SHP77 treated with DMSO at 0.1 percent for 48 hours (cell line): Measurements from ENCODE around the gene SBF1.
A peak's percentile ranks its signal among the peaks of the same experiment; 100 is the strongest.
"Not testable (repeated sequence)": the region's sequence is repeated elsewhere in the genome, so short reads cannot be mapped to it uniquely, and the experiment has no call there.

Experiments
- DNase-seq: peaks from one replicate; lab custom pipeline; 2025; lab: John Stamatoyannopoulos, UW

SBF1 gene, protein sequence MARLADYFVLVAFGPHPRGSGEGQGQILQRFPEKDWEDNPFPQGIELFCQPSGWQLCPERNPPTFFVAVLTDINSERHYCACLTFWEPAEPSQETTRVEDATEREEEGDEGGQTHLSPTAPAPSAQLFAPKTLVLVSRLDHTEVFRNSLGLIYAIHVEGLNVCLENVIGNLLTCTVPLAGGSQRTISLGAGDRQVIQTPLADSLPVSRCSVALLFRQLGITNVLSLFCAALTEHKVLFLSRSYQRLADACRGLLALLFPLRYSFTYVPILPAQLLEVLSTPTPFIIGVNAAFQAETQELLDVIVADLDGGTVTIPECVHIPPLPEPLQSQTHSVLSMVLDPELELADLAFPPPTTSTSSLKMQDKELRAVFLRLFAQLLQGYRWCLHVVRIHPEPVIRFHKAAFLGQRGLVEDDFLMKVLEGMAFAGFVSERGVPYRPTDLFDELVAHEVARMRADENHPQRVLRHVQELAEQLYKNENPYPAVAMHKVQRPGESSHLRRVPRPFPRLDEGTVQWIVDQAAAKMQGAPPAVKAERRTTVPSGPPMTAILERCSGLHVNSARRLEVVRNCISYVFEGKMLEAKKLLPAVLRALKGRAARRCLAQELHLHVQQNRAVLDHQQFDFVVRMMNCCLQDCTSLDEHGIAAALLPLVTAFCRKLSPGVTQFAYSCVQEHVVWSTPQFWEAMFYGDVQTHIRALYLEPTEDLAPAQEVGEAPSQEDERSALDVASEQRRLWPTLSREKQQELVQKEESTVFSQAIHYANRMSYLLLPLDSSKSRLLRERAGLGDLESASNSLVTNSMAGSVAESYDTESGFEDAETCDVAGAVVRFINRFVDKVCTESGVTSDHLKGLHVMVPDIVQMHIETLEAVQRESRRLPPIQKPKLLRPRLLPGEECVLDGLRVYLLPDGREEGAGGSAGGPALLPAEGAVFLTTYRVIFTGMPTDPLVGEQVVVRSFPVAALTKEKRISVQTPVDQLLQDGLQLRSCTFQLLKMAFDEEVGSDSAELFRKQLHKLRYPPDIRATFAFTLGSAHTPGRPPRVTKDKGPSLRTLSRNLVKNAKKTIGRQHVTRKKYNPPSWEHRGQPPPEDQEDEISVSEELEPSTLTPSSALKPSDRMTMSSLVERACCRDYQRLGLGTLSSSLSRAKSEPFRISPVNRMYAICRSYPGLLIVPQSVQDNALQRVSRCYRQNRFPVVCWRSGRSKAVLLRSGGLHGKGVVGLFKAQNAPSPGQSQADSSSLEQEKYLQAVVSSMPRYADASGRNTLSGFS (N-terminal part only)

DNA sequence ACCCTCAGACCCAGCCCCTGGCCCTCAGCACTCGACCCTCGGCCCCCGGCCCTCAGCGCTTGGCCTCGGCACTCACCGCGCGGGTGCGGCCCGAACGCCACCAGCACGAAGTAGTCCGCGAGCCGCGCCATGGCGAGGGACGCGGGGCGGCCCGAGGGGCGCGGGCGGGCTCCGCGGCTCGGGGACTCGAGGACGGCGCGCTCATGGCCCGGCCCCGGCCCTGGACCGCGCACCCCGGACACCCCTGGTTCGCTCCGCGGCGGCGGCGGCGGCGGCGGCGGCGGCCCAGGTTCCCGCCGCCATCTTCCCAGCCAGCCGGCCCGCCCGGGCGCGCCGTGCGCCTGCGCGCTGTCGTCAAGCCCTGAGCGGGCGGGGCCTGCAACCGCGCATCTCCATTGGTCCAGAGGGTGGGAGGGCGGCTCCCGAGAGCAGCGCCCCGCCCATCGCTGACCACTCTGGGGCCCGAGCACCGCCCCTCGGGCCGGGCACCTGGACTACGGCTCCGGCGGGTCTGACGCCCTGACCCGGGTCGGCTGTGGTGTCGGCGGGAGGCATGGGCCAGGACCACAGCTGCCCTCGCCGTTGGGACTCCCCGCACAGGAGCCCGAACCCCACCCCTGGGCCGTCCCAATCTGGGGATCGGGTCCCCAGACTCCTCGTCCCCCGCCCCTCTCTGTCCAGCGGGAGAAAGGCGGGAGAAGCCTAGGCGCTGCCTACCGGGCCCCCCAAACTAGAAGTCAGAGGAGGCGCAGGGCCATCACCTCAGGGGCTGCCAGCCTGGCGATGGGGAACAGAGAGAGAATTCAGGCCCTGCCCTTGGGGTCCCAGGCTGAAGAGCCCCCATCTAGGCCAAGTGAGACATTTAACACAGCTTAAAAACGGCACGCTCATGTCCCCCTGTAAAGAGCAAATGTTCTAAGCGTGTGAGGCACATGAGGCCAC, at the start of gene SBF1:
Gene SBF1, minus strand, starts transcription at position 326 of the 942 bp plus-strand sequence. Its CDS starts 195 bp downstream, at position 131.
- peak; percentile 58 for DNase-seq

DNA sequence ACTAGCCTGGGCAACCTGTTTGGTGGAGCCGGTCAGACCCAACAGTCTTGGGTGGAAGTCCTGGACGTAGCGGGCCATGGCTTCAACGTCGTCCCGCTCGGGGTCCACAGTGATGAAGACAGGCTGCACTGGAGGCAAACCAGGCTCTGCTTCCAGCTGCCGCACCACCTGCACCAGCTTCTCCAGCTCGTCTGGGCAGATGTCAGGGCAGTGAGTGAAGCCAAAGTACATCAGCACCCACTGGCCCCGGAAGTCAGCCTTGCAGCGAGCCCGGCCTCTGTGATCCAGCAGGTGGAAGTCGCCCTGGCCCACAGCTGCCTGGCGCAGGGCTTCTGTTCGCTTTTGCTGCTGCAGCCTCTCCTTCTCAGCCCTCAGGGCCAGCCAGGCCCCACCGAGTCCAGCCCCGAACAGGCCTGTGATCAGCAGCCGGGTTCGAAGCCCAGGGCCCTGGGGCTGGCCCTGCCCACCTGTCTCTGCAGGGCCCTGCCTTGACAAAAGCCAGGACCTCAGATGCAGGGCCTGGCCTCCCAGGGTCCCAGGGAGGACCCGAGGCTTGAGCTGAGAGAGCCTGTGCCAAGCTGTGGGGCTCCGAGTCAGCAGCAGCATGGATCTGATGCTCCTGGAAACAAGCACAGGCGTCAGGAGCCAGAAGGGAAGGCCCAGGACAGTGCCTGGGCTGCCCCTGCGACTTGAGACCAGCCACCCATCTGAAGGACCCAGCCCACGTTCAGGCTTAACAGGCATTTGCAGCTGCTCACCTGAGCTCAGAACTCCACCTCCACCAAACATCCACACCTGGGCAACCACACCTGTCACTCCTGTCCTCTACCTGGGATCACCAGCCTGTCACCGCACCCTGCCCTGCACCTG, 49.2 kb upstream of the SBF1 start:
- peak; percentile 55 for DNase-seq

DNA sequence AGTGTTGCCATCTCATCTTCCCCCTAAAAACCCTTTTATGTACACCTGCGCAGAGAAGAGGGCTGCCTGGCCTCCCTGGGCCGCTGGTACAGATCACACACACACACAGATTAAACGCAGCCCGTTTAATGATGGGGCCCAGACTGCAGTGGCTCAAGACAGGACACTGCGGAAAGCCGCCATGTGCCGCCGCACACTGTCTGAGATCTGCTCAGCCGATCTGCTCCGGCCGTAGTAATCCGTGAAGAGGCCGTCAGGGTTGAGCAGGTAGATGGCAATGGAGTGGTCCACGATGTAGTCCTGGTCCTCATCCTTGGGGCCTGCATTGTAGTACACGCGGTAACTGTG, 48.6 kb upstream of the SBF1 start:
- no peak for DNase-seq

DNA sequence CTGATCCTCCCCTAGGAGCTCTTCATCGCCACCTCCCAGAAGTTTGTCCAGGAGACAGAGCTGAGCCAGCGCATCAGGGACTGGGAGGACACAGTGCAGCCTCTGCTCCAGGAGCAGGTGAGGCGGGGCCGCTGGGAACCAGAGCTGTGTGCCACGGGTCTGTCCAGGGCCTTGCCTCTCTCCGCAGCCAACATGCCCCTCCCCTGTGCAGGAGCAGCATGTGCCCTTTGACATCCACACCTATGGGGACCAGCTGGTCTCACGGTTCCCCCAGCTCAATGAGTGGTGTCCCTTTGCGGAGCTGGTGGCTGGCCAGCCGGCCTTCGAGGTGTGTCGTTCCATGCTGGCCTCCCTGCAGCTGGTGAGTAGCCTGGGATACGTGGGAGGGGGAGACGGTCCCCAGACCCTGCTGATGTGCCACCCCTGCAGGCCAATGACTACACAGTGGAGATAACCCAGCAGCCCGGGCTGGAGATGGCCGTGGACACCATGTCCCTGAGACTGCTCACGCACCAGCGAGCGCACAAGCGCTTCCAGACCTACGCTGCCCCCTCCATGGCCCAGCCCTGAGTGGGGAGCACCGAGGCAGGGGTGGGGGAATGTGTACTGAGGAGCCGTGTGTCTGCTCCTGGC, 48.1 kb upstream of the SBF1 start:
- no peak for DNase-seq

DNA sequence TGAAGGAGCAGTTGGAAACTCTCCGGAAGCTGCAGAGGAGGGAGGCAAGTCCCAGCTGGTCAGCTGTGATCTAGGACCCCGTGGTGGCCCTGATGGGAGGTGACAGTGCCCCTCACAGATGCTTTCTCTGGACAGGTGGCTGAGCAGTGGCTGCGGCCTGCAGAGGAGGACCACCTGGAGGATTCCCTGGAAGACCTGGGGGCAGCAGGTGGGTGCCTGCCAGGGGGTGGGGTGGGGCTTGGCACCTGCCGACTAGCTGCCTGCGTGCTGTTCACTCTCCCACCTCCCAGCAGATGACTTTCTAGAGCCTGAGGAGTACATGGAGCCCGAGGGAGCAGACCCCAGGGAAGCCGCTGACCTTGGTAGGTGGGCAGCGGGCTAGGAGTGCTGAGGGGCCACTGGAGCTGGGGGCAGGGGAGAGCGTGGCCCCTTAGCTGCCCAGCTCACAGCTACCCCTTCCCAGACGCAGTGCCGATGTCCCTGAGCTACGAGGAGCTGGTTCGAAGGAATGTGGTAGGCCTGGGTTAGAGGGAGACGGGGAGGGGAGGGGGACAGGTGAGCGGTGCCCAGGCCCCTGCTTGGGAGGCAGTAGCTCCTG, 47.5 kb upstream of the SBF1 start:
- no peak for DNase-seq

DNA sequence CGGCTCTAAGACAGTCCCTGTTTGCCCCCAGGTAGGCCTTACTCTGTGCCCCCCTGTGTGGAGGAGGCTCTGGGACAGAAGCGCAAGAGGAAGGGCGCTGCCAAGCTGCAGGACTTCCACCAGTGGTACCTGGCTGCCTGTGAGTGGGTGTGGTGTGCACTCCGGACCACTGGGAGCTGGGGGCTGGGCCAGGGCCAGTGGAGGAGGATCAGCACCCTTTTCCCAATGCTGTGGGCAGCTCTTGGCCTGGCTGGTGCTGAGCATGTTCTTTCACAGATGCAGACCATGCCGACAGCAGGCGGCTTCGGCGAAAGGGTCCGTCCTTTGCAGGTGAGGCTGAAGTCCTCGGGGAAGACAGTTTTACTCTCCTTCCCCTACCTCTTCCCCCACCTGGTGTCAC, 46.9 kb upstream of the SBF1 start:
- no peak for DNase-seq

DNA sequence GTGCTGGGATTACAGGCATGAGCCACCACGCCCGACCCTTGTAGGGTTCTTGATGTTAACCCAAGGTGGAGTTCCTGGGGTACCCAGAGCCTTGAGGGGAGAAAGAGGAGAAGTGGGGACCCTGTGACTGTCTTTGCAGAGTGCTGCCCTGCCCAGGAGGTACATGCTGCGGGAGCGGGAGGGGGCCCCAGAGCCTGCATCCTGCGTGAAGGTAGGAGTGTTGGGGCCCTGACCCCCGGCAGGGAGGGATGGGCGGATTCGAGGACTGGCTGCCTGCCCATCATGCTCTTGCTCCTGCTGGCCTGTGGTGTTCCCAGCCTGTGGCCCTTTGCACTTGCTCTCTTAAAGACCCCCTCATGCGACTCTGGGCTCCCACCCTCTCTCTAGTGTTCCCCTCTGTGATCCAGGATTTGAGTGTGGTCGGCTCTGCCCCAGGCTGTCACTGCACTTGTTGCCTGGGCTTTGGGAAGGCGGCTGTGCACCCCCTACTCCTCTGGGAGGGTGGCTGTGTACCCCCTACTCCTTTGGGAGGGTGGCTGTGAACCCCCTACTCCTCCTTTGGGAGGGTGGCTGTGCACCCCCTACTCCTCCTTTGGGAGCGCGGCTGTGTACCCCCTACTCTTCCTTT, 46.1 kb upstream of the SBF1 start:
- DNase-seq: no peak

DNA sequence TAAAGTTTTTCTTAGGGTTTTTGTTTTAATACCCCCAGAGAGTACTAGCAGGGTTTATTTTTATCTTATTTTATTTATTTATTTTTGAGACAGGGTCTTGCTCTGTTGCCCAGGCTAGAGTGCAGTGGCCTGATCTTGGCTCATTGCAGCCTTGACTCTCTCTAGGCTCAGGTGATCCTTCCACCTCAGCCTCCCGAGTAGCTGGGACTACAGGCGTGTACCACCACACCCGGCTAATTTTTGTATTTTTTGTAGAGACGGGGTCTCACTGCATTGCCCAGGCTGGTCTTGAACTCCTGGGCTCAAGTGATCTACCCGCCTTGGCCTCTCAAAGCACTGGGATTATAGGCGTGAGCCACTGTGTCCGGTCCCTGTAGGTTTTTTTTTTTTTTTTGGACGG, 45.3 kb upstream of the SBF1 start:
- DNase-seq: not testable (repeated sequence)

DNA sequence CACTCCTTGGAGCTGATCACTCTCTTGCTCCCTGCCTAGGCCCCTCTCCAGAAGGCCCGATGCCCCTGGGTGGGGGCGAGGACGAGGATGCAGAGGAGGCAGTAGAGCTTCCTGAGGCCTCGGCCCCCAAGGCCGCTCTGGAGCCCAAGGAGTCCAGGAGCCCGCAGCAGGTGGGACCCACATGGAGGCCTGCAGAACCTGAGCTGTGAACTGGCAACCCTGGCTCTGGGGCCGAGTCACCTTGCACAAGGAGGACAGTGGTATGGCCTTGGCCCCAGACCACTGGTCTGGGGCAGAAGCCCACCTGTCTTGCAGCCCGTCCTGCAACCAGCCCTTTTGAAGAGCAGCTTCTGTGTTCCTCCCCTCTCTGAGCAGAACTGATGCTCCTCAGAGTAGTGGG, 44.3 kb upstream of the SBF1 start:
- DNase-seq: no peak

DNA sequence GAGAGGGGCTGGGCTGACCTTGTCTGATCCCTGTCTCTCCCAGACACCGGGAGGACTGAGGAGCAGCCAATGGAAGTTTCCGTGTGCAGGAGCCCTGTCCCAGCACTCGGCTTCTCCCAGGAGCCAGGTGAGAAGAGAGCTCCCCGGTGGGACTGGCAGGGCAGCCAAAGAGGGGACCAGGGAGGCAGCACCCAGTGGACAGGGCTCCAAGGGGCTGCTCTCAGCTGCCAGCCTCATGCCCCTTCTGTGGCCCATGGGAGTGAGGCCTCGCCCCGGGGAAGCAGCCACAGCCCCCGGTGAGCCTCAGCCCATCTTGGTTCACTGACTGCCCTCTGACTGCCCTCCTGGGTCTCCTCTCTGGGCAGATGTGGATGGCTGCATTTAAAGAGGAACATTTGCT, 43.8 kb upstream of the SBF1 start:
- DNase-seq: no peak

DNA sequence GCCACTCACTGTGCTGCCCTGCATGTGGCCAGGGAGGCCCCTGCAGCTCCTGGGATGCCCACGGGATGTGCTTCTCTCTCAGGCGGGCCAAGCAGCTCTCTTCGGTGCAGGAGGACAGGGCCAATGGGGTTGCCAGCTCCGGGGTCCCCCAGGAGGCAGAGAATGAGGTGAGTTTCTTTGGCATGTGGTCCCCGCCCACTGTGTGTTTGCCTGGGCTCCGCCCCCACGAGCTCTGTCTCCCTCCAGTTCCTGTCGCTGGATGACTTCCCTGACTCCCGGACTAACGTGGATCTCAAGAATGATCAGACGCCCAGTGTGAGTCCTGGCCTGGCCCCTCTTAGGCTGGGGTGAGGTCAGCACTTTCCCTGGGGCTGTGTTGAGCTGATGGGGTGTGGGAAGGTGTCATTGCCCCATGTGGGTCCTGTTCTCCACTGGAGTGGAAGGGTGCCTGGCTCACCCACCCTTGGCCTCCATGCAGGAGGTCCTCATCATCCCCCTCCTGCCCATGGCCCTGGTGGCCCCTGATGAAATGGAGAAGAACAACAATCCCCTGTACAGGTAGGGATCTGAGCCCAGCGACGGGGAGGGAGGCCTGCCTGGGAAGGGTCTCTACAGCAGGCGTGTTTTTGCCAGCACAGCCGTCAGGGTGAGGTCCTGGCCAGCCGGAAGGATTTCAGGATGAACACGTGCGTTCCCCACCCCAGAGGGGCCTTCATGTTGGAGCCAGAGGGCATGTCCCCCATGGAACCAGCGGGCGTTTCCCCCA, 42.8 kb upstream of the SBF1 start:
- DNase-seq: no peak

DNA sequence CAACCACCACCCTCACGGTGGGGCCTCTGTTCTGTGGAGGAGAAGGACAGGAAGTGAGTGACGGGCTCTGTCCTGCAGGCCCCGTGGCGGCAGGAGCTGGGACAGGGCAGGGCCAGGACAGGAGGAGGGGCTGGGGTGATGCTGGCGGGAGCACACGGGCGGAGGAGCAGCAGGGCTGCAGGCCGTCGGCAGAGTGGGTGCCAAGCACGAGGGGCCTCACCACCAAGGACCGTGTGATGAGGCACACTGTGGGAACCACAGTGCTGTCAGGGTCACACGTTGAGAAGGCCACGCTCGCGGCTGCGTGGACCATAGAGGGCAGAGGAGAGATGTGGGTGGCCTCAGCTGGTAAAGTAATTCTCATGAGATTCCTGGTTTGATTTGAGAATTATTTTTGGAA, 42.1 kb upstream of the SBF1 start:
- no peak for DNase-seq

DNA sequence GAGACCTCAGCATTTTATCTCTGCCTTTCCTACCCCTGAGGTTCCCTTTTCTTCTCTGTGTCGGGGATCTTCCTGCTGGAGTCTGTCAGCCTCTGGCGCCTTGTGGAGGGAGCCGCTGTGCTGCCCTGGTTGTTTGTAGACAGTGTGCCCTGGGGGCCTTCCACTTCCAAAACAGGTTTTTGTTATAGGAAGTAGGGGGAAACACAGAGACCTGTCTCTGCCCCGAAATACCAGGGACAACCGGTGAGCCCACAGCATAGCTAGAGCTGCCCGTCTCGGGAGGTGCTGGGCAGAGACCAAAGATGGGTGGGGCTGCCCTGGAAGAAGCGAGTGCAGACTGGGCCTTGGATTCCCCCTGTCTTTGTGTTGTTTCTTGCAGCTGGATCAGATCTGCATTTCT, 41.2 kb upstream of the SBF1 start:
- no peak for DNase-seq

DNA sequence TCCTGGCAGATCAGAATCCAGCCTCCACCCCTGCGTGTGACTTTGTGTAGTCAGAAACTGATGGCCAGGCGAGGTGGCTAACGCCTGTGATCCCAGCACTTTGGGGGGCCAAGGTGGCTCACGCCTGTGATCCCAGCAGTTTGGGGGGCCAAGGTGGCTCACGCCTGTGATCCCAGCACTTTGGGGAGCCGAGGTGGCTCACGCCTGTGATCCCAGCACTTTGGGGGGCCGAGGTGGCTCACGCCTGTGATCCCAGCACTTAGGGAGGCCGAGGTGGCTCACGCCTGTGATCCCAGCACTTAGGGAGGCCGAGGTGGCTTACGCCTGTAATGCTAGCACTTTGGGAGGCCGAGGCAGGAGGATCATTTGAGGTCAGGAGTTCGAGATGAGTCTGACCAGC, 38.3 kb upstream of the SBF1 start:
- DNase-seq: no peak

DNA sequence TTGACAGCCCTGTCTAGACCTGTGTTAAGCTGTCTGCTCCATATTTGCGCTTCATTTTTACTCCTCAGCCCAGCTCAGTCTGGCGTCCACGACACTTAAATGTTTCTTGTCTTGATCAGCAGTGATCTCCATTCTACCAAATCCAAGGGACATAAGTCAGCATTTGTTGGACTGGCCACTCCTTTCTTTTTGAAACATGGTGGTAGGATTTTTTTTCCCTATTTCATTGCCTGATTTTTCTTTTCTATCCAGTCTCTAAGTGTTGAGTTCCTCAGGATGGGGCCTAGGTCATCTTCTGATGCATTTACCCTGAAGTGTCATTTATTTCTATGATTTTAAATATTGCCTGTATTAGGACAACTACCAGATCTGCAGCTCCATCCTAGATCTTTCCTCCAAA, 34.1 kb upstream of the SBF1 start:
- no peak for DNase-seq

DNA sequence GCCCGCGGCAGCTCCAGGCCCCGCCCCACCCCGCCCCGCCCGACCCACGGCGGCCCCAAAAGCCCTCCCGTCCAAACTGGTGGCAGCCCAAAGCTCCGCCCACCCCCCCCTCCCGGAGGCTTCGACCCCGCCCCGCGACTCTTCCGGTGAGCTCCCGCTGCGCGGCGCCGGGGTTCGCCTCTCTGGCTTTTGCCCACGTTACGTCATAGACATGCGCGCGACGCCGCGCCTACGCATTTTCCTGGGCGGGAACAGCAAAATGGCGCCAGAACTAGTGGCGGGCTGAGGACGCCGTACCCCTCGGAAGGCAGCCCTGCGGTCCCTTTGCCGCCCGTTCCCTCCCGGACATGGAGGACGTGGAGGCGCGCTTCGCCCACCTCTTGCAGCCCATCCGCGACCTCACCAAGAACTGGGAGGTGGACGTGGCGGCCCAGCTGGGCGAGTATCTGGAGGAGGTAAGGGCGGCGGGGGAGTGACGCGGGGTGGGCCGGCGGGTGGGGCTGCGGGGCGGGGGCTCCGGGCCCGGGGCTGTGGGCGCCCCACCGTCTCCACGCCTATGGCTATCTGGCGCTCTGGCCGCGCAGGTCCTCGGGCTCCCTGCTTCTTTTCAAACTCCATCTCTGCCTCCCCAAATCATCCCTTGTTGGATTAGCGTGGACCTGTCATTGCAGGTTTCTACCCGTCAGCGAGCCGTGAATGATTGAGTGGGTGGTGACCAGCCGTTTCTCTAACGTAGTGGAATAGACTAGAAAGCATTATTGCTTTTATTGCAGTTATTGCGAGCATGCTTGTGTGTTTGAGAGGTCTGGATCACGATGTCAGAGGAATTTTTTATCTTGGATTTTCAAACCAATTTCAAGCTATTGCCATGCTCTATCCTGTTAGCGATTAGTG, 33.4 kb upstream of the SBF1 start, which contains the start of gene NCAPH2:
Gene NCAPH2, plus strand, starts transcription at position 234 of the 894 bp plus-strand sequence. Its CDS starts 114 bp downstream, at position 348.
- peak; percentile 82 for DNase-seq

DNA sequence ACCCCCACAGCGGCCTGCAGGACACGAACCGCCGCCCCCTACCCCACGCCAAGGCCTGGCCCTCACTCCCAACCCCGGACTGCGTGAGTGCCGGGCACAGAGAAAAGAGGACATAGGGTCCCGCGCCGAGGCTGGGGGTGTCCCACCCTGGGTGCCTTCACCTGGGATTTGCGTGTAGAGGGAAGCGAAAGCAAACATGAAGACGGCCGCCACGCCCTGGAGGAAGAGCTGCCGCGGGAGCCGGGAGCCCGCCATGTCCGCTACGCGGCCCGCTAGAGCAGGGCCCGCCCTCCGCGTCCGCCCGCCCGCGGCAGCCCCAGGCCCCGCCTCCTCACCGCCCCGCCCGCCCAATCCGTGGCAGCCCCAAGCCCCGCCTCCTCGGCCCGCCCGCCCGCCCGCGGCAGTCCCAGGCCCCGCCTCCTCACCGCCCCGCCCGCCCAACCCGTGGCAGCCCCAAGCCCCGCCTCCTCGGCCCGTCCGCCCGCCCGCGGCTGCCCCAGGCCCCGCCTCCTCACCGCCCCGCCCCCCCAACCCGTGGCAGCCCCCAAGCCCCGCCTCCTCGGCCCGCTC, 32.7 kb upstream of the SBF1 start, which contains the start of gene LMF2:
Gene LMF2, minus strand, starts transcription at position 282 of the 570 bp plus-strand sequence. Its CDS starts 27 bp downstream, at position 255.
- DNase-seq: peak; percentile 36
